Activated T-cell treated with anti-CD3 and anti-CD28 coated beads for 1 hour (primary cell): ENCODE results near the gene EHHADH.

Experiments
- DNase-seq: peaks from one replicate; pipeline ENCODE4 v3.0.0-alpha.2; 2020; ENCODE audit warnings: low read depth

Gene EHHADH

GRCh38 chr3:185197068-185197467 lies 56.8 kb downstream of the EHHADH start:
- no peak for DNase-seq

GRCh38 chr3:185195652-185196051 lies 58.2 kb downstream of the EHHADH start:
- no peak for DNase-seq

GRCh38 chr3:185188816-185189215 lies 65.0 kb downstream of the EHHADH start:
- DNase-seq = no peak

- DNase-seq = no peak
Measured at GRCh38 chr3:185187391-185187790, 66.5 kb downstream of the EHHADH start.

GRCh38 chr3:185176750-185177359 lies 77.0 kb downstream of the EHHADH start:
- no peak for DNase-seq

GRCh38 chr3:185175370-185175987 lies 78.4 kb downstream of the EHHADH start:
- DNase-seq = no peak

- DNase-seq = no peak
Measured at GRCh38 chr3:185172086-185173049, 81.5 kb downstream of the EHHADH start.

- no peak for DNase-seq
Measured at GRCh38 chr3:185164428-185165217, 89.2 kb downstream of the EHHADH start.

GRCh38 chr3:185162634-185163033 lies 91.2 kb downstream of the EHHADH start:
- no peak for DNase-seq

GRCh38 chr3:185161761-185162160 lies 92.1 kb downstream of the EHHADH start:
- no peak for DNase-seq

GRCh38 chr3:185157347-185157746 lies 96.5 kb downstream of the EHHADH start:
- no peak for DNase-seq

GRCh38 chr3:185155678-185156077 lies 98.2 kb downstream of the EHHADH start:
- DNase-seq = no peak

- no peak for DNase-seq
Measured at GRCh38 chr3:185153861-185154629, 99.8 kb downstream of the EHHADH start.

- DNase-seq = no peak
Measured at GRCh38 chr3:185153171-185153771, 100.6 kb downstream of the EHHADH start.

- no peak for DNase-seq
Measured at GRCh38 chr3:185152410-185153170, 101.3 kb downstream of the EHHADH start, which contains the start of gene C3orf70. TSS of gene C3orf70 (minus strand) at chr3:185153060. CDS start at chr3:185152823, 237 bp downstream.

- DNase-seq = no peak
Measured at GRCh38 chr3:185151964-185152409, 101.9 kb downstream of the EHHADH start.

- DNase-seq = no peak
Measured at GRCh38 chr3:185151101-185151963, 102.5 kb downstream of the EHHADH start.

GRCh38 chr3:185150561-185150960 lies 103.3 kb downstream of the EHHADH start:
- no peak for DNase-seq

- DNase-seq = no peak
Measured at GRCh38 chr3:185149591-185149990, 104.3 kb downstream of the EHHADH start.
